Measurements from ENCODE around the gene LSMEM2. TPM values are rescaled to one million over a fixed set of nuclear protein-coding genes. Genes with fewer than 3 reads are reported as not detected.
A peak's percentile ranks its signal among the peaks of the same experiment; 100 is the strongest.

LSMEM2 gene
- total RNA-seq, result under 1 TPM in 2 of 6 donors, not detected in 4; 0.14 to 0.59 TPM

DNA sequence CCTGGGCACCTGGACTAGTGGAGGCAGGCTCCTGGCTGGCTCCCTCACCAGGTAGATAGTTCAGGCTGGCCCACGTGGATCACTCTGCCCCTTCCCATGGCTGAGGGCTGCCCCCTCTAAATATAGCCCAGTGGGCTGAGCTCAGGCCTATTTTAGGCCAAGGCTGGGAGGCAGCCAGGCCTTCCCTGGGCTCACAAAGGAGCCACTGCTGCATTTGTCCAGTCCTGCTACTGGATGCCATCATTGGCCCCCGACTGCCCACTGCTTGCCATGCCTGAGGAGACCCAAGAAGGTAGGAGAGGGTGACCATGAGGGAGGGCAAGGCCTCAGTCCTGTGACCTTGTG lies at the start of gene LSMEM2:
Gene LSMEM2 (plus strand): TSS at position 208 of the 345 bp plus-strand sequence. CDS start 27 bp downstream, at position 235.
- 57% methylated on average over 2 of the region's 2 CpGs; no CpG with 5 or more reads in 1 of the 2 donors for WGBS, 2 donors
- DNase-seq (no peak), ATAC-seq (ENCODE audit: low FRiP score in 2 of 2) (no peak)
- H3K27me3 ChIP-seq, result peaks cover 0 to 13% (median 3%) of the 10 kb centered on the region in 4 donors
- TF ChIP-seq POLR2A (IDR thresholded peaks at IDR 0.05) (no peak), EP300 (IDR thresholded peaks at IDR 0.05) (no peak), POLR2AphosphoS5 (IDR thresholded peaks at IDR 0.05) (no peak)
- TF ChIP-seq, protein P1, sequence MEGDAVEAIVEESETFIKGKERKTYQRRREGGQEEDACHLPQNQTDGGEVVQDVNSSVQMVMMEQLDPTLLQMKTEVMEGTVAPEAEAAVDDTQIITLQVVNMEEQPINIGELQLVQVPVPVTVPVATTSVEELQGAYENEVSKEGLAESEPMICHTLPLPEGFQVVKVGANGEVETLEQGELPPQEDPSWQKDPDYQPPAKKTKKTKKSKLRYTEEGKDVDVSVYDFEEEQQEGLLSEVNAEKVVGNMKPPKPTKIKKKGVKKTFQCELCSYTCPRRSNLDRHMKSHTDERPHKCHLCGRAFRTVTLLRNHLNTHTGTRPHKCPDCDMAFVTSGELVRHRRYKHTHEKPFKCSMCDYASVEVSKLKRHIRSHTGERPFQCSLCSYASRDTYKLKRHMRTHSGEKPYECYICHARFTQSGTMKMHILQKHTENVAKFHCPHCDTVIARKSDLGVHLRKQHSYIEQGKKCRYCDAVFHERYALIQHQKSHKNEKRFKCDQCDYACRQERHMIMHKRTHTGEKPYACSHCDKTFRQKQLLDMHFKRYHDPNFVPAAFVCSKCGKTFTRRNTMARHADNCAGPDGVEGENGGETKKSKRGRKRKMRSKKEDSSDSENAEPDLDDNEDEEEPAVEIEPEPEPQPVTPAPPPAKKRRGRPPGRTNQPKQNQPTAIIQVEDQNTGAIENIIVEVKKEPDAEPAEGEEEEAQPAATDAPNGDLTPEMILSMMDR (IDR thresholded peaks at IDR 0.05), result no peak
- peaks cover 8 to 19% (median 10%) of the 10 kb centered on the region in 4 donors for H3K4me1 ChIP-seq
- no peak within 1 kb of the TSS for H3K4me3 ChIP-seq
- H3K36me3 ChIP-seq, result peaks cover 0 to 28% (median 8%) of the 10 kb centered on the region in 4 donors
- no peaks in the 10 kb centered on the region for H3K9me3 ChIP-seq
- no peak within 1 kb of the TSS for H3K27ac ChIP-seq

DNA sequence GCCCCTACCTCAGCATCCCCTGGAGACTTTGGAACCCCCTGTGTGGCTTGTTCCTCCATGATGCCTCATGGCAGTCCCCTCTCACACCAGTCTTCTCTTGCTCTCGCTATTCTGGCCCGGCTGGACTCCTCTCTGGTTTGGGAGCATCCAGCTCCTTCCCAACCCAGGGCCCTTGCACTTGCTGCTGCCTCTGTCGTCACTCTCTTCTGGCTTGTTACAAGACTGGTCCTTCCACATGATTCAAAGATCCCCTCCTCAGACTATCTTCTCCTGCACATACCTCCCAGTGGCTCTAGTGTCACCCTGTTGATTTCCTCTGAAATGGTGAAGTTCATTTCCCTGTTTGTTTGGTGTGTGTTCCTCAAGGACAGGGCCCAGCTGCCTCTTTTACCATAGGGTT lies 49.4 kb upstream of the LSMEM2 start:
- peak overlapping the region in 3 of 4 donors; percentile 27 to 71 (median 67) for H3K27ac ChIP-seq

DNA sequence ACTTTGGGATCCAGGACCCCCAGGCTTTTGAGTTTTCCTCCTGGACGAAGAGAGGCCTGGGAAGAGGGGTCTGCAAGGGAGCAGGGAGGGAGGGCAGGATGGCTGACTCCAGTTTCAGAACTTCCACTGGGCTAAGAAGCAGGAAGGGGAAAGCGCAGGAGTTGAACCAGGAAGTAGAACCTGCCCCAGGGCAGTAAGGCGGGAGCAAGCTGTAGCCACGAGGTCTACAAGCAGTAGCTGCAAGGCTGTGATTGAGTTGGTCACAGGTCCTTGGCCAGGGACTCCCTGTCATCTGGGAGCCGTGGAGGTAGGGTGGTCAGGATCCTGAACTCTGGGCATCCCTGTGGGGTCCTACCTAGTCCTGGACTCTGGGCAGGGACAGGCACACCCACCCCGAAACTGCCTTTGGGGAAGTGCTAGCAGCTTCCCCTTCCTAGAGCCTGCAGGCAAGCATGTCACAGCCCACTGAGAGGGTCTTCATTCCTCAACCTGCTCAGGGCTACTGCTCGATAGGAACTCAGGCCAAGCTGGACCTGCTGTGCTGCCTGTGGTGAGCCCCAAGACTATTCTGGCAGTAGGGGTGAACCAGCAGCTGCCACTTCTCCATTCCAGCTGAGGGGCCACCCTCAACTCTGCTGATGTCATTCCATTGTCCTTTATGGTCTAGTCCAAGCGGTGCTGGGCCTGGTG lies 48.6 kb upstream of the LSMEM2 start:
- no peak overlapping the region for H3K4me3 ChIP-seq
- 57 to 85% methylated on average over 6 to 8 of the region's 8 CpGs for WGBS, 2 donors
- TF ChIP-seq, protein P1 (IDR thresholded peaks at IDR 0.05), result no peak
- TF ChIP-seq POLR2AphosphoS5 (IDR thresholded peaks at IDR 0.05) (no peak), EP300 (IDR thresholded peaks at IDR 0.05) (no peak), POLR2A (IDR thresholded peaks at IDR 0.05) (no peak)
- DNase-seq (no peak), ATAC-seq (ENCODE audit: low FRiP score in 2 of 2) (no peak)
- H3K9me3 ChIP-seq, result no peaks in the 10 kb centered on the region
- peaks cover 29 to 44% (median 35%) of the 10 kb centered on the region in 4 donors for H3K4me1 ChIP-seq
- H3K36me3 ChIP-seq, result no peaks in the 10 kb centered on the region
- no peaks in the 10 kb centered on the region for H3K27me3 ChIP-seq
- peak overlapping the region; percentile 27 to 71 (median 52) for H3K27ac ChIP-seq

More for the DNA sequence above, 49.4 kb upstream of the LSMEM2 start:
- no peak for DNase-seq
- Histone ChIP-seq H3K36me3 (no peaks in the 10 kb centered on the region), H3K9me3 (no peaks in the 10 kb centered on the region), H3K27me3 (no peaks in the 10 kb centered on the region), H3K4me1 (peaks cover 21 to 37% (median 27%) of the 10 kb centered on the region in 4 donors), H3K4me3 (no peak overlapping the region)
- no peak for ATAC-seq (ENCODE audit: low FRiP score in 2 of 2)
- no peak for TF ChIP-seq EP300 (IDR thresholded peaks at IDR 0.05)
- TF ChIP-seq, protein P1 (IDR thresholded peaks at IDR 0.05), result no peak
- TF ChIP-seq POLR2A (IDR thresholded peaks at IDR 0.05), result no peak
- no peak for TF ChIP-seq POLR2AphosphoS5 (IDR thresholded peaks at IDR 0.05)
- WGBS, 2 donors, result 98 to 100% methylated on average over 3 of the region's 3 CpGs

DNA sequence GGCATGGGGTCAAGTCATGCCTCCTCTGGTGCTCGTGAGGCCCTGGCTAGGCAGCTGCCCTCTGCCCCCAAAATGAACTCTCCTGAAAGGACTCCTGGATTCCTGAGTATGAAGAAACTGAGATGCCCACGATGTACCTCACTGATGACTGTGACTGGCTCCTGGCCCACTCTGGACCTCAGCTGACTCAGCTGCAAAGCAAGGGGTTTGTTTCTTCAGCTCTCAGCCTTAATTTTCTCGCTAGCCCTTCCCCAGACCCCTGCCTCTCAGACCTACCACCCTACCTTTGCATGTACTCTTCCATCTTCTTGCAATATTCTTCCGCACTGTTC lies 48.1 kb upstream of the LSMEM2 start:
- H3K27me3 ChIP-seq, result no peaks in the 10 kb centered on the region
- 70 to 93% methylated on average over 3 to 4 of the region's 4 CpGs for WGBS, 2 donors
- H3K36me3 ChIP-seq, result no peaks in the 10 kb centered on the region
- ATAC-seq (ENCODE audit: low FRiP score in 2 of 2), result no peak
- peak overlapping the region in 3 of 4 donors; percentile 36 to 71 (median 67) for H3K27ac ChIP-seq
- no peak overlapping the region for H3K4me3 ChIP-seq
- no peak for DNase-seq
- TF ChIP-seq EP300 (IDR thresholded peaks at IDR 0.05) (no peak), POLR2AphosphoS5 (IDR thresholded peaks at IDR 0.05) (no peak), POLR2A (IDR thresholded peaks at IDR 0.05) (no peak)
- TF ChIP-seq, protein P1 (IDR thresholded peaks at IDR 0.05), result no peak
- H3K4me1 ChIP-seq, result peaks cover 32 to 47% (median 38%) of the 10 kb centered on the region in 4 donors
- H3K9me3 ChIP-seq, result no peaks in the 10 kb centered on the region

DNA sequence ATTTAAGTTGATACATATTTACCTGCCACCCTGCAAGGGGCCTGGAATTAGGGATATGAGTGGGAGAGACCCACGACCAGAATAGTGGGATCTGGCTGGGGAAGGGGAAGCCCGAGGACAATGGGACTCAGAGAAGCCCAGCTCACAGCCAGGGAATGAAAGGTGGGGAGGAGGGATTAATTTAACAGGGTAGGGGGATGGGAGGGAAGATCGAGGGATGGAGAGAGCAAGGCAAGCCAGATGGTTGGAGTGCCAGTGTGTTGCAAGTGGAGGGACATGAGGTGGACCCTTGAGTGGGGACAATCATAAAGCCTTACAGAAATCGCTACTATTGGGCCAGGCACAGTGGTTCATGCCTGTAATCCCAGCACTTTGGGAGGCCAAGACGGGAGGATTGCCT lies 47.3 kb upstream of the LSMEM2 start:
- H3K9me3 ChIP-seq, result no peaks in the 10 kb centered on the region
- WGBS, 2 donors, result 87 to 90% methylated on average over 5 of the region's 5 CpGs
- H3K36me3 ChIP-seq, result no peaks in the 10 kb centered on the region
- TF ChIP-seq EP300 (IDR thresholded peaks at IDR 0.05) (no peak), POLR2AphosphoS5 (IDR thresholded peaks at IDR 0.05) (no peak)
- no peak overlapping the region for H3K27ac ChIP-seq
- ATAC-seq (ENCODE audit: low FRiP score in 2 of 2), result no peak
- H3K4me3 ChIP-seq, result no peak overlapping the region
- no peaks in the 10 kb centered on the region for H3K27me3 ChIP-seq
- peaks cover 26 to 38% (median 33%) of the 10 kb centered on the region in 4 donors for H3K4me1 ChIP-seq
- no peak for DNase-seq
